NCI-H1694 (cell line): ENCODE results near the gene SYNGR3.

Experiments used
- DNase-seq: peaks from one replicate; lab custom pipeline; 2025; lab: John Stamatoyannopoulos, UW

Gene SYNGR3

DNA sequence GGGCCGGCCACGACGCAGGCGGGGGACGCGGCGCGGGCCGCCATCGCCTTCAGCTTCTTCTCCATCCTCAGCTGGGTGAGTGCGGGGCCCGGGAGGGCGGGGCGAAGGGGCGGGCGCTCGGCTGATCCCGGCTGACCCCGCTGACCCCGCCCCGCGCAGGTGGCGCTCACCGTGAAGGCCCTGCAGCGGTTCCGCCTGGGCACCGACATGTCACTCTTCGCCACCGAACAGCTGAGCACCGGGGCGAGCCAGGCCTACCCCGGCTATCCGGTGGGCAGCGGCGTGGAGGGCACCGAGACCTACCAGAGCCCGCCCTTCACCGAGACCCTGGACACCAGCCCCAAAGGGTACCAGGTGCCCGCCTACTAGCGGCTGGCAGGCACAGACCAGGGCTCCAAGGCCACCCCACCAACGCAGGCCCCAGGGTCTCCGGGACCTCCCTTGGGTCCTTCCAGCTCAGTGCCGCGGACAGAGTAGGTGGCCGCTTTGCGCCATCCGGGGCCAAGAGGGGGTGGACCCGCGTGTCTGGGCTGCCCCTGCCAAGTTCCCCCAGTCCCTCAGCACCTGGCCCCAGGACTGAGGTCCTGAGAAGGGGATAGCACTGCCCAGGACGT lies 3.0 kb downstream of the SYNGR3 start:
- DNase-seq, result no peak

DNA sequence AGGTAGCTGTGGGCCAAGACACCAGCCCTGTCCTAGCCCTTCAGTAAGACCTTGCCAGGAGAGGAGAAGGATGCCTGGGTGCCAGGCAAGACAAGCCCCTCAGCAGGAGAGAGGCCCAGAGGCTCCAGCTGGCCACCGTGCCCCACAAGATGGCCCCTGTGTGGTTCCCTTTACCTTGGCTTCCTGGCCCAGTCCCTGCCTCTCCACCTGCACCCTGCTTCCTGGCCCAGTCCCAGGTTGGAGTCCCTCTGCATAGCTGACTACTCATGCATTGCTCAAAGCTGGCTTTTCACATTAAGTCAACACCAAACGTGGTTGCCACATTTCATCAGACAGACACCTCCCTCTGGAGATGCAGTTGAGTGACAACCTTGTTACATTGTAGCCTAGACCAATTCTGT lies 4.0 kb downstream of the SYNGR3 start:
- no peak for DNase-seq

DNA sequence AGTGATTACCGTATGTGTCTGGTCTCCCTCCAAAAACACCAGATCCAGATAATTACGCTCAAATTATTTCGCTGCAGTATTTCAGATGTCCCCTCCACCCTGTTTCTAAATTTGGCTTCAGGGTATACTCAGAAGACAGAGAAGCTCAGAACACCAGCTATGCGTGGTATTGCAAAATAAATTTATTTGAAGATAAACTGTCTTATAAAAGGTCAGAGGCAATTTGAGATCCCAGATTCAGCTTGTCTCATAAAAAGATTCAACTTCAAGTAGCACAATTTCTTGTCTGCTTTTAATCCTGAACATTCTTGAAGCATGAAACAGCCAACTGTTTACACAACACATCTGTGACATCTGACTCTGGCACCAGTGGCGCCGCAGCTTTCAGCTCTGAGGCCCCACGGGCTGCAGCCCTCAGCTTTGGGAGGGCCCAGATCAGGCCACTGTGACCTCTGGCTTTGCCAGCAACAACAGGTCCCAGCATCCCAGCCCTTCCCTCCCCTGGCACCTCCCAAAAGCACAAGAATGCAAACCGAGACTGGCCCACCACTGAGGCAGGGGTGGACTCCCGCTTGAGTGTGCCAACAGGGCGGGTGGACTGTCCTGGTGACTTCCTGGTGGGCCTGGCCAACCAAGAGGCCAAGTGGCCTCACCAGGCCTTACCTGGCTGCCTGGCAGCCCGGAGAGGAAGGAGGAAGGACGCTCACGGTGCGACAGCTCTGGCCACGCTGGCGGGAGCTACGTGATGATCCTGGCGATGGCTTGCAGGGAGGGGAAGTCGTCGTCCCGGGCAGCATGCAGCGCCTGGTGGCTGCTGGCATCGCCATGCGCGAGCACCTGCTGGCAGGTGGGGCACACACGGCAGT lies 8.0 kb downstream of the SYNGR3 start:
- no peak for DNase-seq

DNA sequence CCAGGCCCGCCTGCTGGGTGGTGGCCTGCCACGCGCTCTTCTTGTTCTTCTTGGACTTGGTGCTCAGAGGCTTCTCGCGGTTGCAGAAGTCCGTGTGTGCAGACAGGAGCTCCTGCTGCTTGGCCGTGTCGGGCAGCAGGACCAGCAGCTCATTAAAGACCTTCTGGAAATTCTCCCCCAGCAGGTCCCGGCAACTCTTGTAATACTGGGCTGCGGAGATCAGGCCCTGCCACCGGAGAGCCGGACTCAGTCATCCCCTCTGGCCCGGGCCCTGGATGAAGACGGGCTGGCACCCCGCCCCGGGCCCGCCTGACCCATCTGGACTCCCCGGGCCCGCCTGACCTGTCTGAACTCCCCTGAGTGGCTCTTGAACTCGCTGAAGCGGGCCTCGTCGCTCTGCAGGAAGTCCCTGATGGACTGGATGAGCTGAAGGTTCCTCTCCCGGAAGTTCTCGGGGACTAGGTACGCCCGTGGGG lies 8.6 kb downstream of the SYNGR3 start:
- DNase-seq, result no peak

DNA sequence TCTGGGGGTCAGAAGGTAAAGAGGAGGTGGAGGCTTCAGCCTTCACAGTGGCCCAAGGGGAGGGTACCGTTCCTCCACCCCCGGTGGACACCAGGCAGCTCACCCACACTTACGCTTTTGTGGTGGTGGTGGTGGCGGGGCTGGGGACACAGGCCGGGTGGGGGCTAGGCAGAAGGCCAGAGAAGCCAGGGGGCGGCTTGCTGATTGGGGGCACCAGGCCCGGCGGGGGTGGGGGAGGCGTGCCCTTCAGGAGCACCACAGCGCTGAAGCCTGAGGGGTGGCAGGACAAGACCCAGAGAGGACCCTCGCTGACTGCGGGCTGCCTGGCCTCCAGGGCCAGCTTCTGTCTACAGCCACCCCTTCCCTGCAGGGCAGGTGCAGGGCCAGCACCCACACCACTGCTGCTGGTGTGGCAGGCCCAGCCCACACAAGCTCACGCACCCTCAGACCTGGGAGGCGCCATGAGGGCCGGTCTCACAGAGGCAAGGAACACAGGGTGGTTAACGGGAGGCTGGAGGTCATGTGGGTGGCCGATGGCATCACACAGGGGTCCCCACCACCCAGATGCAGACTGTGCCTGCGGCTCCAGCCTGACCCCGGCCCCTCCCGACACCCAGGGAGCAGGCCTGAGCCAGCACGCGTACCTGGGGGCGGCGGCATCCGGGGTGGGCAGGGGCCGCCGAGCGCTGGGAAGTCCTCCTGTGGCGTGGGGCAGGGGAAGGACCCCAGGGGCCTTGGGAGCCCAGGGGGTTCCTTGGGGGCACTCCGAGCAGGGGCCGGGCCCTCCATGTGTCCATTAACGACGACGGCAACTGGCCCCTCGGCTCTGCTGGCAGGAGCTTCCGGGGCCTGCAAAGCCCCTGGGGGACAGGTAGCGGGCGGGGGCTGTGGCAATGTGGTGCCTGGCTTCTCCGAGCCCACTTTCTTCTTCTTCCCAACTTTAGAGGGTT lies 9.4 kb downstream of the SYNGR3 start:
- no peak for DNase-seq

DNA sequence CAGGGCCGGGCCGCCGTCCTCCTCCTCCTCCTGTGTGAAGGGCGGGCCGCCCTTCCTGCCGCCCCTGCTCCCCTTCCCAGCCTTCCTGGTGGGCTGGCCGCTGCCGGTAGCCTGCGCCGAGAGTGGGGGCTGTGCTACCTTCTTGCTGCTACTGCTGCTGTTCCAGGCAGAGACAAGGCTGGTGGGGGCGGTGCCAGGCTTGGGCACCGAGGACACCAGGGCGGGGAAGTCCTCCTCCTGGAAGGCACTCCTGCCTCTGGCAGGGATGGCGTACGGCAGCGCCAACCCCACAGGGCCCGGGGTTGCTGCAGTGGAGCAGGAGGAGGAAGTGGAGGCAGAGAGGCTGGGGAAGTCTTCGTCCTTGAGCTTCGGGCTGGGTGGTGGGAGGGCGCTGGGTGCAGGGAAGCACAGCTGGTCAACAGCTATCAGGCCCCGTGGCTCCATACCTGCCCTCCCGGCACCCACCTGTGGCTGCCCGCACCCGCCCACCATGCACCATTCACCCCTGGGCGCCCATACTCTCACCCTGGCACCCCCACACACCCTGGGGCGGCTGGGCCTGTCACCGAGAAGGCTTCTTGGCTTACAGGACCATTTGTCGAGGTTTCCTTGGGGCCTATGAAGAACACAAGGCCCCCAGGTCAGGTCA lies 10.2 kb downstream of the SYNGR3 start:
- no peak for DNase-seq

DNA sequence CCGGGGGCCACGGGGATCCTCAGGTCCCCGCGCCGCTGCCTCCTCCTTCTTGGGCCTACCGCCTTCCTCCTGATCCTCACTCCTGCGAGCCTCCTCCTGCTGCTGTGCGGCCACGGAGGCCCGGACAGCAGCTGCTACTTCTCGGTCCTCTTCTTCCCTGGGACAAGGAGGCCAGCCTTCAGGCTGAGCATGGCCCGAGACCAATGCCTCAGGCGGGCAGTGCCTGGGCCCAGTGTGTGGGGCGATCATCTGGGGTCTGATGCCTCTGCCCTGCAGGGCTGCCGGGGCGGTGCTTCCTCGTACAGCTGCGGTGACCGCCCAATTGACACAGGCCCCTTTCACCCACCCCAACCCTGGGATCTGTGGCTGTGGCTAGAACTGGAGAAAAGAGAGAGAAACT lies 11.3 kb downstream of the SYNGR3 start:
- DNase-seq, result no peak

DNA sequence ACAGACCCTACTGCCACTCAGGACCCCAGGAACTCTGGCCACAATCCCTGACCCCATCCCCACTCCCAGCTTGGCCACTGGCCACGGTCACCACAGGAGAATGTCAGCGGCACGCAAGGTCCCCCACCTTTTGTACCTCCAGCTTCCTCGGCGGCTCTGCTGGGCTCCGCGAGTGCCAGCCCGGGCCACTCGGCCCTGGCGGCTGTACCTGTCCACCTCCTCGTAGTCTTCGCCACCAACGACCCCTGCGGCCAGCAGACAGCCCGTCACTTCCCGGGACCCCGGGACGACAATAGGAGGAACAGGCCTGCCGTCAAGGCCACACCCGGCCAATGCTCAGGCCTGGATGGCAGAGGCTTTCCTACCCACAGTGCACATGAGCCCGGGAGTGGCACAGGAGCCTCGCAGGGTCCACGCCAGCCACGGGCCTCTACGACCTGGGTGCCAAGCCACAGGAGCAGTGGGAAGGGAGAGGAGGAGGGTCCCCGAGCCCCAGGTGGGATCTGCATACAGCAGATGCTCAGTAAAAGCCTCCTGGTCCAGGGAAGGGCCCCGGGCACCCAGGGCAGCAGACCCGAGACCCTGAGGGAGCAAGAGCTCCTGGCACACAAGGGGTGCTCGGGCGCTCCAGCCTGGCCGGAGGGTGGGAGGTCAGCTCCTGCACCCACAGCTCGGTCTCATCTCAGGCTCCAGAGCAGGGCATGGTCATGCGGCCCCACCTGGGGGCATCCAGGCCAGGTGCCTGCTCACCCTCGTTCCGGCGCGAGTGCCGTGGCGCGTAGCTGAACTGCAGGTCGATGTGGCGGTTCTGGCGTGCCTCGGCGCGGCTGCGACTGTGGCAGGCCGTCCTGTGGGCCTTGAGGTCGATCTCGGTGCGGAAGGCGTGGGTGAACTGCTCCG lies 11.9 kb downstream of the SYNGR3 start:
- DNase-seq, result no peak

DNA sequence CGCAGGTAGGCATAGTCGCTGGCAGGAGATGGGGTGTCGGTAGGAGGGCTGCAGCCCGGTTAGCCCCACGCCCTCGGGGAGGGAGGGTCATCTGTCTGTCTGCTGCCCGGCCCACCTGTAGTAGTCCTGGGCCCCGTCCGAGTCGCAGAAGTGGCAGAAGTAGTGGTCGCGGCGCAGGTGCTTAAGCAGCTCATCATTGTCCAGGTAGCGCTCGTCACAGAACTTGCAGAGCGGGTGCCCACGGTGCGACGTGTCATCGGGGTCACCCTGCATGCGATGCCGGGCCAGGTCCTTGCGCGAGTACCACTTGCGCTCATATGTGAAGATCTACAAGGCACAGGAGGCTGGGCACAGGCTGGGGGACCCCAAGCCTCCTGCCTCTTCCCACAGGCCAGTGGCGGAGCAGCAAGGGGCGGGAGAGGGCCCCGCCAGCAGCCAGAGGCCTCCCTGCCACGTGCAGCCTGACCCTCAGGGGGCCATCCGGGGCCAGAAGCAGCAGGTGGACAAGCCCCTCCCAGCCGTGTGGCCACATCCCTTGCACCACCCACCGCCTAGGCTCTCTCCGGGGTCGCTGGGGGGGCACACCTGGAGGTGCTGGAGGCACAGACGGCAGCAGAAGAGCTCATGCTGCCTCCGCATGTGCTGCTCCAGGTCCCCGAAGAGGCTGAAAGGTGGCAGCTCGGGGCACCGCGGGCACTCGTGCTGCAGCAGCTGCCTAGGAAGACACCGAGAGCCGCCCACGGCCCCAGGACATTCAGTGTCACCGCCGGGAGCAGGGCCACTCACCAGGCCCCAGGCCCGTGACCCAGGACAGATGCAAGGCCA lies 12.8 kb downstream of the SYNGR3 start:
- DNase-seq, result no peak

DNA sequence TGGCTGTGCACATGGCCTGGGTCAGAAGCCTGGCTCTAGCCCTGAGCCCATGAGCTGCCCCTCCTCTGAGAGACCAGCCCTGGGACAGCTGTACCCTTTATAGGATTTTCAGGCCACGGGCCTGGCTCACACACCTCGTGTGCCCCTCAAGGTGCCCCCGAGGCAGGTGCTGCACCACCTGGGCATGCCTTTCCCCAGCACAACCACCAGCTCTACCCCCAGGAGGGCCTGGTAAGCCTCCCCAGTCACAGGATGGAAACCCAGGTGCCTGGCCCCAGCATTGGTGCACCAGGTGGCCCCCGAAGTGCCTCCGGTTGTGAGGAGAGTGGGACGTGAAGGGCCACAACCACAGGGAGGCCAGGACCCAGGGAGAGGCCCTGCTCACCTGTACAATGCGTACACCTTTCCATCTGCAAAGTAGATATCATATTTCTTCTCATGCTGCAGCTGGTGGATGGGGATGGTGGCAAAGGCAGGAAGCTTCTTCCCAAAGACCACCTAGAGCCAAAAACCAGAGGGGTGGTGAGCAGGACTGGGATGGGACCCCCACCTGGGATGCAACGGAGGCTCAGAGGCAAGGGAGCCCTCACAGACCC lies 13.6 kb downstream of the SYNGR3 start:
- no peak for DNase-seq

DNA sequence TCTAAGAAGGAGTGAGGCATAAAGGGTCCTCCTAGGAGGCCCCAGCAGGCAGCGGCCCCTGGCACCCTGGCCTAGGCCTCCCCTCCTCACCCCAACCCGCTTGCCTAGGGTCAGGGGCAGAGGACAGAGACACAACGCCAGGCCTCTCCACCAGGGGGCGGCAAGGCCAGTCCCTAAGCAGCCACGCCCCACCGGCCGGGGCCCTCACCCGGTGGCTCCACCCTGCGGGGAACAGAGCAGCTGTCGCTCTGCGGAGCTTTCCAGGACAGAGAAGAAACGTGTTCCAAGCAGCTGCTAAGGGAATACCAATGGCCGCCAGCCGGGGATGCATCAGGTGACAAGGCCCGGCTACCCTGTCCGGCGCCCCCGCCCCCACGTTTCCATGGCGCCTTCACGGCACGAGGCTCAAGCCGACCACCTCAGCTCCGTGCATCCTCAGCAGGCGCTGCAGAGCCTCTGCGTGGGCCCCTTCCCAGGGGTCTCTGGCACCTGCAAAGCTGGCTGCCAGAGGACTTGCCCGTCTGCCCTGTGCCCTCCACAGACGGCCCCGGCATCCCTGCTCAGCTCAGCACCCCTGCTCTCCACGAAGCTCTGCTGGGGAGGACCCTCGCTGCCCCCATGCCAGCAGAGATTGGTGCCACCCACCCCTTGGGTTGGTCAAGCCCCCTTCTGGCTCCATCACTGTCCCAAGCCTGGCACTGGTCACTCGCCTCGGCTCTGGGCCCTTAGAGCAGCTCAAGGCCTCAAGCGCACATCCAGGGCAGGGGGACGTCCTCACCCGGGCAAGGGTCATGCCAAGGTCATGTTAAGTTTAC lies 14.3 kb downstream of the SYNGR3 start:
- peak; percentile 83 for DNase-seq

DNA sequence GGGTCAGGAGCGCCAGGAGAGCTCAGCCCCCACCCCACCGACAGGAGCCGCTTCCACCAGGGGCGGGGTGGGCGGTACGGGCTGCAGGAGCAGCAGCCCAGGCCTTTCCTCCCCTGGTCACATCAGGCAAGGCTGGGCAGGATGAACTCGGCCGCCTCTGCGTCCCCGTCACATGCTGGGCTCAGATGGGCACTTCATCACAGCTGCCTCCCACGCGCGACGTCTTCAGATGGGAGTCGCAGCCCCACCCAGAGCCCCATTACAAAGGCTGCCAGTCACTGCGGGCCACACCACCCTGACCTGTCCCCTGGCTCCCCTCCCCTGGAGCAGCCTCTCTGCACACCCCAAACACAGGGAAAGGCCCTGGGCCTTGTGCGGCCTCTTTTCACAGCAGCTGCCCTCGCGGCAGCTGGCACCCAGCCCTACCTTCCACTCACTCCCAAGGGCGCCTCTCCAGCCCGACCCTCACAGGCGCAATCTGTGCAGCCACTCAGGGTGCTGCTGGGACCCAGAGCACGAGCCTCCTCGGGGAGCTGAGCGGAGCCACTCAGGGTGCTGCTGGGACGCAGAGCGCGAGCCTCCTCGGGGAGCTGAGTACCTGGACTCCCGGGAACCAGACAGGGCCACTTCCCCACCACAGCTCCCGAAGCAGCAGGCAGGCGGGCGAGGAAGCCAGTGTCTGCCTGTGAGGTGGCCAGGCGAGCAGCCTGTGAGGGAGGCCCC lies 15.2 kb downstream of the SYNGR3 start:
- DNase-seq, result no peak

DNA sequence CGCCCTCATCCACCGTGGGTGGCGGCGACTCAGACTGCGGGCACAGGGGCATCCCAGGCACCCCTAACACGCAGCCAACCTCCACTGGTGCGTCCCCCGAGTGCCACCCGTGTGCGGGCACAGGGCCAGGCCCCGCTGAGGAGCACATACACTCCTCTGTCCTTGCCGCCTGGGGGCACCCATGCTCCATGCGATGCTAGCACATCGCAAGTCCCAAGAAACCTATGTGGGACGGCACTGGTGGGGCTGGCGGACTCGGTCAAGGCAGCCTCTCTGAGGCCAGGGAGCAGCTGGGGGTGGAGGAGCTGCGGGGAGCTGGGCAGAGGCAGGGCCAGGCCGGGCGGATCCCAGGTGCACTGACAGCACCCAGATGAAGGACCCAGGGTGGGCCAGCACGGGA lies 15.9 kb downstream of the SYNGR3 start:
- DNase-seq, result no peak

DNA sequence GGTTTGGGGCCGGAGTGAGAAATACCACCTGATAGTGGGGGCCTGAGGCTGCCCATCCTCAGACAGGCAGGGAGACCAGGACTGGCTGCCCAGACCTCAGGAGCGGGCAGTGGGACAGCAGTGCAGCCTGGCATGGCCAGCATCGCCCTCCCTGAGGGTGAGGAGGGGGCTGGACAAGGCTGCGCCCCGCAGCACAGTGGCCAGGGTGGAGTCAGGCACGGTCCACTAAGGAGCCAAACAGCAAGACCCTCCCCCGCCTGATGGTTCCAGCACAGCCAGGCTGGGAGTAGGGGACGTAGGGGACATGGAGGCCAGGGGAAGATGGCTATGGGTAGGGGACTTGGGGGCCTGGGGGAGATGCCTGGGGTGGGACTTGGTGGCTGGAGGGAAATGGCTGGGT lies 16.5 kb downstream of the SYNGR3 start:
- DNase-seq, result no peak

DNA sequence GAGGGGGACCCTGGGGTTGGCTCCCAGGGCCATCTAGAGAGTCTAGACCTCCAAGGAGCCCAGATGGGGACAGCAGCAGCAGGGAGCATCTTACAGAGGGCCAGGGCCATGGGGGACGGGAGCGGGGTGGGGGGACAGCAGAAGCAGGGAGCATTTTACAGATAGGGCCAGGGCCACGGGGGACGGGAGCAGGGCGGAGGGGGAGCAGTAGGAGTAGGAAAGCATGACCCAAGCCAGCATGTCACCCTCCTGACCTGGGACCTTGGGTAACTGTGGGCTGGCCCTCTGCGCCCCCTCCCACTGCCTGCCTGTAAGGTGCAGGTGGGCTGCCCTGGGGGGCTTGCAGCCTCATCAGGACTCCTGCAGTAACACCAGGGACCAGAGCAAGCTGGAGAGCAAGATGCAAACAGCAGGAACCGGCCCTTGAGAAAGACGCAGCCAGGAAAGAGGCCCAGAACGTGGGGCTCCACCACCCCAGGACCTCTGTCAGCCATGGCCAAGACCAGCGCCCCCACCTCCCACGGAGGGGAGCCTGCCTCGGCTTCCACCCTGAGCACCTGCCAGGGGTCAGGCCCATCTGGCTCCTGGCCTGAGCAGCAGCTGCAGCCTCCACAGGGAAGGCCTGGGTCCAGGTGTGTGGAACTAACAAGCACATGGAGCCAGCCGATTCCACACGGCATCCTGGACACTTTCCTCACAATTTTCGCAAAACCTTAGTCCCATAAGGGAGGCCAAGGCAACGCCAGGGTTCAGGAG lies 17.5 kb downstream of the SYNGR3 start:
- DNase-seq, result no peak

DNA sequence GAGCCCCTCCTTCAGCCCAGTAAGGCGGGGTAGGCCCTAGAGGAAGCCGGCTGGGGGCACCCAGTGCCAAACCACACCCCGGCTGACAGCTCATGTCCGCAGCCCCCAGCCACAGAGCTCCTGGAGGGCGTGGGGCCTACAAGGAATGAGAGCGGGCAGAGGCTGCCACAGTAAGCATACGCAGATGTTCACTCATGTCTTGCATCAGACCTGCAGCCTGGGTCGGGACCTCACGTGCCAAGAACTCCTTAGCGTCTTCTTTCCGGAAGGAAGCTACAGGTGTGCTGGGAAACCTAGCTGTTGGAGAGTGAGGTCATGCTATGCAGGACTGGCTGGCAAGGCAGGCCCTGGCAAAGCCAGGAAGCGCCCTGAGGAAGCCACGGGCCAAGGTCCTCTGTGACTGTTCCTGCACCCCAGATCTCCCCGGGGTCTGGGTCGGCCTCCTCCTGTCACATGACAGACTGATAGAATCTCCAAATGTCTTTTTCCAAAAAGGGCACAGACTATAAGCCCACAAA lies 18.3 kb downstream of the SYNGR3 start:
- no peak for DNase-seq

DNA sequence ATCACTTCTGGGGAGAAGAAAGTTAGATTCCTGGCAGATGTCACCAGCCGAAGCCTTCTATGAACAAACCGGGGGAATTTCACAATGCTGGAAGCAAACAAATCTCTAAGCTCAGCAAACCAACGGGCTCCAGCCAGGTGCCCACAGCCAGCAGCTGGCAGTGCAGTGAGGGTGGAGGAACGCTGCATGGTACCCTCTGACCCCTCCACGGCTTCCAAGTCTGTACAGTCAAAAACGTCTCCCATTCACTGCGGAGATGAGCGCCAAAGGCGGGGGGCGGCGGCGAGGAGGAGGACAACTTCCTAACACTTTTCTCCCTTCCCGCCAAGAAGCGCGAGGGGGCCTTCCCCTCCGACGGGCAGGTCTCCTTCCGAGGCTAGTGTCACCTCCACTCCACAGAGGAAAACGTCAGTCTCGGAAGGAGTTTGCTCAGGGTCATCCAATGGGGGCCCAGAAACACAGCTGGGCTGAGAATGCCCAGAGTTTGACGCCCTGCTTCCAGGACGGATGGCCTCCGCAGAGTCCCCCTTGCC lies 18.9 kb downstream of the SYNGR3 start:
- no peak for DNase-seq
